ENCODE data around the gene CIT. TPM values are rescaled to one million over a fixed set of nuclear protein-coding genes. Genes with fewer than 3 reads are reported as not detected.

The CIT gene
- total and polyA plus RNA-seq, 2 donors (not counting 3 experiments of a cell fraction or from before 2014, with no cell fraction given) = 13.3 to 61.8 TPM

- H3K27ac ChIP-seq (ENCODE audit: insufficient read depth, low read depth, low read length) = no peak overlapping the region
- TF ChIP-seq MYC (IDR thresholded peaks at IDR 0.05; ENCODE audit: low read depth, low read length) (no peak), GATA2 (IDR thresholded peaks at IDR 0.05; ENCODE audit: insufficient read depth, insufficient read length, low read depth, low read length) (no peak), JUN (IDR thresholded peaks at IDR 0.05; ENCODE audit: borderline replicate concordance, insufficient read depth, insufficient read length, low read depth) (no peak), MAX (IDR thresholded peaks at IDR 0.05; ENCODE audit: insufficient read depth, insufficient read length) (no peak), POLR2A (IDR thresholded peaks at IDR 0.05; ENCODE audit: low read depth, low read length) (no peak), FOS (IDR thresholded peaks at IDR 0.05; ENCODE audit: borderline replicate concordance, insufficient read depth, low read length) (no peak), EZH2 (IDR thresholded peaks at IDR 0.05; ENCODE audit: borderline replicate concordance, low read depth, low read length, severe bottlenecking) (no peak), POLR2AphosphoS5 (IDR thresholded peaks at IDR 0.05; ENCODE audit: insufficient read depth, low read depth, low read length) (no peak)
- TF ChIP-seq, protein P1, sequence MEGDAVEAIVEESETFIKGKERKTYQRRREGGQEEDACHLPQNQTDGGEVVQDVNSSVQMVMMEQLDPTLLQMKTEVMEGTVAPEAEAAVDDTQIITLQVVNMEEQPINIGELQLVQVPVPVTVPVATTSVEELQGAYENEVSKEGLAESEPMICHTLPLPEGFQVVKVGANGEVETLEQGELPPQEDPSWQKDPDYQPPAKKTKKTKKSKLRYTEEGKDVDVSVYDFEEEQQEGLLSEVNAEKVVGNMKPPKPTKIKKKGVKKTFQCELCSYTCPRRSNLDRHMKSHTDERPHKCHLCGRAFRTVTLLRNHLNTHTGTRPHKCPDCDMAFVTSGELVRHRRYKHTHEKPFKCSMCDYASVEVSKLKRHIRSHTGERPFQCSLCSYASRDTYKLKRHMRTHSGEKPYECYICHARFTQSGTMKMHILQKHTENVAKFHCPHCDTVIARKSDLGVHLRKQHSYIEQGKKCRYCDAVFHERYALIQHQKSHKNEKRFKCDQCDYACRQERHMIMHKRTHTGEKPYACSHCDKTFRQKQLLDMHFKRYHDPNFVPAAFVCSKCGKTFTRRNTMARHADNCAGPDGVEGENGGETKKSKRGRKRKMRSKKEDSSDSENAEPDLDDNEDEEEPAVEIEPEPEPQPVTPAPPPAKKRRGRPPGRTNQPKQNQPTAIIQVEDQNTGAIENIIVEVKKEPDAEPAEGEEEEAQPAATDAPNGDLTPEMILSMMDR (IDR thresholded peaks at IDR 0.05; ENCODE audit: extremely low read depth in 1 of 2, insufficient read depth in 1 of 2, low read depth in 1 of 2, low read length in 2 of 2) = no peak
- H3K27me3 ChIP-seq (ENCODE audit: control insufficient read depth in 2 of 2, insufficient read depth in 2 of 2, low read length in 2 of 2) = no peaks in the 10 kb centered on the region
- H3K4me2 ChIP-seq (ENCODE audit: insufficient read depth, low read length) = no peak overlapping the region
- ChIA-PET CTCF (no interaction called here), POLR2A (no interaction called here)
- no peak overlapping the region for H3K4me3 ChIP-seq (replicated peaks in 1 of 3; ENCODE audit: insufficient read depth in 1 of 3, low read depth in 1 of 3, low read length in 3 of 3)
- no peaks in the 10 kb centered on the region for H3K9me1 ChIP-seq (replicated peaks; ENCODE audit: control insufficient read depth, extremely low read depth, insufficient read depth, low read length)
- FAIRE-seq = no peak
- no peak overlapping the region for H2AFZ ChIP-seq (ENCODE audit: low read depth, low read length)
- H3K36me3 ChIP-seq (ENCODE audit: control insufficient read depth in 2 of 2, extremely low read depth in 1 of 2, insufficient read depth in 2 of 2, low read length in 2 of 2) = no peaks in the 10 kb centered on the region
- no peak for DNase-seq (ENCODE audit: low read depth, low spot score)
- BruUV-seq (replicated peaks) = no TSS peak
- no peaks in the 10 kb centered on the region for H3K79me2 ChIP-seq (ENCODE audit: control insufficient read depth, insufficient read depth, low read length)
- H3K4me1 ChIP-seq (ENCODE audit: control insufficient read depth, extremely low read depth, insufficient read depth, low read length) = no peaks in the 10 kb centered on the region
- dilution Hi-C loops (cut with MboI; ENCODE audit: extremely low pct_ligation_motif_present, low sequenced_read_pairs) (no loop called here), intact Hi-C loops (cut with micrococcal nuclease) (no loop called here)
- no peak overlapping the region for H3K9ac ChIP-seq (replicated peaks; ENCODE audit: extremely low read depth, insufficient read depth, low read length)
- H3K9me3 ChIP-seq (replicated peaks; ENCODE audit: control insufficient read depth, insufficient read depth, low read length) = no peaks in the 10 kb centered on the region
- H4K20me1 ChIP-seq (replicated peaks; ENCODE audit: control insufficient read depth, extremely low read depth, insufficient read depth, low read length) = no peaks in the 10 kb centered on the region
Measured at GRCh38 chr12:119758722-119759121, 118.4 kb downstream of the CIT start.
